Heart left ventricle (tissue), 16 donors: ENCODE results near the gene PCIF1. TPM values are rescaled to one million over a fixed set of nuclear protein-coding genes. Genes with fewer than 3 reads are reported as not detected.
"Not testable (repeated sequence)": the region's sequence is repeated elsewhere in the genome, so short reads cannot be mapped to it uniquely, and the experiment has no call there.

ENCODE experiments used
- ATAC-seq, 4 donors: fragments of 200-7000 bp; cut with Tn5 transposase; one replicate each; pipeline ENCODE4 v1.9.1; 2020 to 2022; ENCODE audit warnings: moderate library complexity in 4 of 4, mild to moderate bottlenecking in 3 of 4, moderate number of reproducible peaks in 1 of 4
- DNase-seq, 5 donors: peaks; one replicate each; pipeline ENCODE4 v3.0.0-alpha.2; 2020
- H3K27ac ChIP-seq, 12 donors: fragments of 200-600 bp; sonication (generic) in 4 of 12; one replicate each; pipeline versions ENCODE4 v1.5.0 to v1.8.0; 2016 to 2022; ENCODE audit warnings: mild to moderate bottlenecking in 2 of 12
- H3K27me3 ChIP-seq, 9 donors: fragments of 200-600 bp; sonication (generic) in 2 of 9; one replicate each; pipeline versions ENCODE4 v1.5.1 to v1.8.0; 2016 to 2022; ENCODE audit warnings: mild to moderate bottlenecking in 3 of 9
- H3K36me3 ChIP-seq, 9 donors: fragments of 200-600 bp; sonication (generic) in 2 of 9; one replicate each; pipeline versions ENCODE4 v1.5.0 to v1.8.0; 2018 to 2022; ENCODE audit warnings: mild to moderate bottlenecking in 2 of 9
- H3K4me1 ChIP-seq, 12 donors: fragments of 200-600 bp; sonication (generic) in 4 of 12; one replicate each; pipeline versions ENCODE4 v1.5.0 to v1.8.0; 2016 to 2022; ENCODE audit warnings: mild to moderate bottlenecking in 3 of 12
- H3K4me3 ChIP-seq, 12 donors: fragments of 200-600 bp; sonication (generic) in 4 of 12; one replicate each; pipeline versions ENCODE4 v1.5.0 to v1.8.0; 2017 to 2022; ENCODE audit warnings: mild to moderate bottlenecking in 9 of 12, moderate library complexity in 4 of 12
- H3K9me3 ChIP-seq, 12 donors: fragments of 200-600 bp; sonication (generic) in 4 of 12; one replicate each; pipeline versions ENCODE4 v1.5.0 to v1.8.0; 2016 to 2022; ENCODE audit warnings: mild to moderate bottlenecking in 1 of 12
- POLR2A ChIP-seq, 2 donors: fragments of 450-650 bp; IDR thresholded peaks; one replicate each; pipeline ENCODE4 v1.6.1; 2017; ENCODE audit warnings: antibody characterized with exemption in 2 of 2, mild to moderate bottlenecking in 2 of 2, moderate library complexity in 2 of 2
- WGBS, 4 donors: extraction: QIAGEN DNeasy Blood & Tissue Kit in 2 of 4; methylation state at CpG; one replicate each; pipeline versions ENCODE4 v1.1.5 to v1.1.7; 2013 to 2018; 5-methylcytosine and 5-hydroxymethylcytosine counted together
- intact Hi-C, 10 donors: fragments of 100-400 bp; cut with DNase I; formaldehyde crosslinking; loops; one replicate each; pipeline versions ENCODE4 v1.11.1 to v1.14.2; 2022
- polyA plus RNA-seq, 2 donors: library from polyadenylated mRNA; stranded (reverse); fragments of 200-250 nt; gene quantifications; one replicate each; pipeline ENCODE4 v1.2.3, GENCODE V29; 2013
- total RNA-seq, 9 donors: library from RNA; depleted of rRNA in 2 of 9; stranded (reverse); fragments of >200 nt in 2 of 9; fragmentation: NEBNext Ultra II Directional in 3 of 9; extraction: Animal tissue kit (Norgen Biotek cat#: 25700) in 3 of 9; gene quantifications; one replicate each; pipeline versions ENCODE4 v1.1.0 to v1.2.4, GENCODE V29; 2016 to 2023
- TF ChIP-seq, protein P1 (sequence below), 12 donors: fragments of 200-600 bp; sonication (generic) in 4 of 12; IDR thresholded peaks; one replicate each; pipeline versions ENCODE4 v1.5.0 to v1.8.0; 2018 to 2022; ENCODE audit warnings: antibody characterized with exemption in 12 of 12, mild to moderate bottlenecking in 5 of 12
- donor health status: ischemic (EF 13 %, LVEDD 7.1; RV severe dilation, severe dysfunction).
- donor health status: healthy with polysubstance abuse.
- donor health status: DM: no; HTN: yes; CAD: no.
- donor health status: DM: no; HTN: no; CAD: no.
- donor health status: ischemic (EF 25% LVEDD 6.9; RV normal size, moderate dysfunction).
- donor health status: ischemic (EF 25% LVEDD 5.7; RV mildly dilated, moderate dysfunction).
- donor health status: healthy.
- donor health status: DM: yes; HTN: yes; CAD: no.
- donor health status: ischemic (EF 35%, LVEDD 5.7; RV mildly dilated, moderate dysfunction).
- donor health status: nonischemic (EF 11% LVEDD 7.7; RV severe dilation, severe dysfunction).
- donor health status: DM: yes; HTN: yes; CAD: no.
- donor health status: PGD.
- donor health status: ischemic (EF 29% LVEDD 5.4; RV normal size, mild dysfunction).
- donor health status: nonischemic (EF 23%, LVEDD 6.1; RV moderate dilation, normal function).

PCIF1 gene
- total and polyA plus RNA-seq, 11 donors, result 17.5 to 40.2 (median 28.2) TPM

DNA sequence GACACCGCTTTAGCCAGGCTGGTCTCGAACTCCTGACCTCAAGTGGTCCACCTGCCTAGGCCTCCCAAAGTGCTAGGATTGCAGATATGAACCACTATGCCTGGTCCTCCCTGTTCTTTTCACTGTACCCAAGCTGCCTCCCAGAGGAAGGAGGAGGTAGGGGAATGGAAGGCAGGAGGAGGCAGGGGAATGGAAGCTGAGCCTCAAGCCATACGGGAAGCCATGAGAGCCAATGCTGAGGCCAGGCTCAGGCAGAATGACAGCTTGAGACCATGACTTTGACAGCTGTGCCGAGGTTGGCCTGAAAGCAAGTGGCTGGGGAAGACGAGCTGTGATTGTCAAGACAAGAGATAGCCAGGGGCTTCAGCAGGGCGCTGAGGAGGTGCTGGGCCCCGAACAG is 51.1 kb downstream of the PCIF1 start:
- DNase-seq, result no peak
- WGBS, 4 donors, result 58 to 66% (median 61%) methylated on average over 7 of the region's 7 CpGs
- intact Hi-C loops, result no loop called here
- peaks cover 0 to 52% (median 3%) of the 10 kb centered on the region in 9 donors for H3K27me3 ChIP-seq
- no peak overlapping the region for H3K27ac ChIP-seq
- TF ChIP-seq POLR2A (IDR thresholded peaks at IDR 0.05), result no peak
- TF ChIP-seq, protein P1, sequence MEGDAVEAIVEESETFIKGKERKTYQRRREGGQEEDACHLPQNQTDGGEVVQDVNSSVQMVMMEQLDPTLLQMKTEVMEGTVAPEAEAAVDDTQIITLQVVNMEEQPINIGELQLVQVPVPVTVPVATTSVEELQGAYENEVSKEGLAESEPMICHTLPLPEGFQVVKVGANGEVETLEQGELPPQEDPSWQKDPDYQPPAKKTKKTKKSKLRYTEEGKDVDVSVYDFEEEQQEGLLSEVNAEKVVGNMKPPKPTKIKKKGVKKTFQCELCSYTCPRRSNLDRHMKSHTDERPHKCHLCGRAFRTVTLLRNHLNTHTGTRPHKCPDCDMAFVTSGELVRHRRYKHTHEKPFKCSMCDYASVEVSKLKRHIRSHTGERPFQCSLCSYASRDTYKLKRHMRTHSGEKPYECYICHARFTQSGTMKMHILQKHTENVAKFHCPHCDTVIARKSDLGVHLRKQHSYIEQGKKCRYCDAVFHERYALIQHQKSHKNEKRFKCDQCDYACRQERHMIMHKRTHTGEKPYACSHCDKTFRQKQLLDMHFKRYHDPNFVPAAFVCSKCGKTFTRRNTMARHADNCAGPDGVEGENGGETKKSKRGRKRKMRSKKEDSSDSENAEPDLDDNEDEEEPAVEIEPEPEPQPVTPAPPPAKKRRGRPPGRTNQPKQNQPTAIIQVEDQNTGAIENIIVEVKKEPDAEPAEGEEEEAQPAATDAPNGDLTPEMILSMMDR (IDR thresholded peaks at IDR 0.05), result no peak
- no peaks in the 10 kb centered on the region for H3K9me3 ChIP-seq
- ATAC-seq, result no peak
- H3K4me1 ChIP-seq, result peaks cover 0 to 6% (median 0%) of the 10 kb centered on the region in 12 donors
- no peaks in the 10 kb centered on the region for H3K36me3 ChIP-seq
- no peak overlapping the region for H3K4me3 ChIP-seq

DNA sequence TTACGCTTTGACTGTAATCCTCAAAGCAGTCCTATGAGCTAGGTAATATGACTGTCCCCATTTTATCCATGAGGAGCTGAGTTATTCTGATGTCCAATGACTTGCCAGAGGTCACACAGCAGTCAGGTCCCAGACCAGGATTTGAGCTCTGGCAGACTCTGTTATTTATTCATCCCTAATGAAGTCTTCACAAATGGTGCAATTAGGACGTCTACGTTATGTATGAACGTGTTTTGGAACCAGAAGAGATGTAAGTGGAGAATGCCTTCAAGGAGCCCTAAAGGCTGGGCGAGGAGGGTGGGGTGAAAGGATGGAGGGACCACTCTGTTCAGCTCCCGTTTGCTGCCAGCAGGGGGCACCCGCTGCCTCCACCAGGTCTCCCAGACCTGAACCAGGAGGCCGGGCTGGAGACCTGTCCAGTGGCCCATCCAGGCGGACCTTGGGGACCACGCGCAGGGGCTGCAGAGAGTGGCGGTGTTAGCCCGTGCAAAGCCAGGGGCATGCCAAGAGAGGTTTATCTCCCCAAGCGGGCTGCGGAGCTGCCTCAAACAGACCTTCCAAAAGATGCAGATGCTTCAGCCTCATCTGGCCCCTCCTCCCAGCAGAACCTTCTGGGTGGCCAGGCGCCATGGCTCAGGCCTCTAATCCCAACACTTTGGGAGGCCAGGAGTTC is 52.8 kb downstream of the PCIF1 start:
- no peak for TF ChIP-seq POLR2A (IDR thresholded peaks at IDR 0.05)
- TF ChIP-seq, protein P1 (IDR thresholded peaks at IDR 0.05), result peak; percentile 52 to 84 (median 74)
- DNase-seq, result peak; percentile 54 to 88 (median 73)
- Histone ChIP-seq H3K4me1 (peaks cover 0 to 6% (median 0%) of the 10 kb centered on the region in 12 donors), H3K4me3 (no peak overlapping the region), H3K27me3 (peaks cover 0 to 57% (median 4%) of the 10 kb centered on the region in 9 donors), H3K27ac (no peak overlapping the region), H3K36me3 (no peaks in the 10 kb centered on the region), H3K9me3 (no peaks in the 10 kb centered on the region)
- intact Hi-C loops, result loop anchor here in 1 of 10 donors (1.0 kb wide), 1 partner anchor 27 kb away; no protein-coding TSS in a partner anchor
- peak in 3 of 4 donors; percentile 83 to 85 (median 84) for ATAC-seq
- 8 to 11% (median 9%) methylated on average over 13 to 16 of the region's 16 CpGs for WGBS, 4 donors

DNA sequence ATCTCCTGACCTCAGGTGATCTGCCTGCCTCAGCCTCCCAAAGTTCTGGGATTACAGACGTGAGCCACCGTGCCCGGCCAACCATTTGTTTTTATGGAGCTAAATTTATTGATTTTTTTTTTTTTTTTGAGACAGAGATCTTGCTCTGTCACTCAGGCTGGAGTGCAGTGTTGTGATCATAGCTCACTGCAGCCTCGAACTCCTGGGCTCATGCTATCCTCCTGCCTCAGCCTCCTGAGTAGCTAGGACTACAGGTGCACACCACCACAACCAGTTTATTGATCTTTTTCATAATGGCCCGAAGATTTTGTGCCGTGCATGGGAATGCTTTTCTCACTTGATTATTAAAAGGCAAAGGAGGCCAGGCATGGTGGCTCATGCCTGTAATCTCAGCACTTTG is 54.3 kb downstream of the PCIF1 start:
- H3K36me3 ChIP-seq, DNase-seq, ATAC-seq, intact Hi-C loops, H3K27ac ChIP-seq, H3K9me3 ChIP-seq, H3K4me3 ChIP-seq, H3K4me1 ChIP-seq: not testable (repeated sequence)
- H3K27me3 ChIP-seq, result peaks cover 0 to 58% (median 4%) of the 10 kb centered on the region in 9 donors
- 74 to 82% (median 80%) methylated on average over 6 of the region's 6 CpGs for WGBS, 4 donors

DNA sequence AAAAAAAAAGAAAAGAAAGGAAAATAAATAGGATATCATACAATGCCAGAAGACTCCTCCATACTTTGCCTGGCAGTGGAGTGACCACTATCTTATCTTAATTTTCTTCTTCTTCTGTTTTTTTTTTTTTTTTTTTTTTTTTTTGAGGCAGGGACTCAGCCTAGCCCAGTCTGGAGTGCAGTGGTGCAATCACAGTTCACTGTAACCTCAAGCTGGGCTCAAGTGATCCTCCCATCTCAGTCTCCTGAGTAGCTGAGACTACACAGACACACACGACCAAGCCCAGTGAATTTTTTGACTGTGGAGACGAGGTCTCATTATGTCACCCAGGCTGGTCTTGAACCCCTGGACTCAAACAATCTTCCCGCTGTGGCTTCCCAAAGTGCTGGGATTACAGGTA is 57.1 kb downstream of the PCIF1 start:
- H3K9me3 ChIP-seq, result no peaks in the 10 kb centered on the region
- no peaks in the 10 kb centered on the region for H3K36me3 ChIP-seq
- WGBS, 4 donors, result 79 to 87% (median 82%) methylated on average over 3 of the region's 3 CpGs
- DNase-seq, result peak in 1 of 5 donors; percentile 4
- TF ChIP-seq POLR2A (IDR thresholded peaks at IDR 0.05), result no peak
- TF ChIP-seq, protein P1 (IDR thresholded peaks at IDR 0.05), result no peak
- peaks cover 0 to 6% (median 0%) of the 10 kb centered on the region in 12 donors for H3K4me1 ChIP-seq
- intact Hi-C loops, result no loop called here
- H3K27ac ChIP-seq, result no peak overlapping the region
- H3K4me3 ChIP-seq, result no peak overlapping the region
- ATAC-seq, result no peak
- H3K27me3 ChIP-seq, result peaks cover 0 to 71% (median 9%) of the 10 kb centered on the region in 9 donors
